Omental fat pad (tissue), 4 donors: ENCODE measurements around the gene KIFAP3. TPM values are rescaled to one million over a fixed set of nuclear protein-coding genes. Genes with fewer than 3 reads are reported as not detected.

ENCODE experiments used
- ATAC-seq: fragments of 150-250 bp; one replicate; pipeline ENCODE4 v1.9.1; 2016; ENCODE audit warnings: mild to moderate bottlenecking, moderate library complexity; ENCODE audit not compliant: low FRiP score
- DNase-seq: peaks from one replicate; pipeline ENCODE4 v3.0.0-alpha.2; 2019; ENCODE audit warnings: low spot score
- total RNA-seq, 4 donors: library from RNA; depleted of rRNA; stranded (reverse); fragments of >200 nt; gene quantifications; one replicate each; pipeline ENCODE4 v1.1.0, GENCODE V29; 2016
- TF ChIP-seq, protein P1 (sequence below), 3 donors: fragments of 450-650 bp; IDR thresholded peaks; one replicate each; pipeline ENCODE4 v1.5.1; 2016 to 2017; ENCODE audit warnings: antibody characterized with exemption in 3 of 3, mild to moderate bottlenecking in 3 of 3, moderate library complexity in 2 of 3

KIFAP3 gene
- total RNA-seq, 4 donors from 2014 or later = 20.5 to 34.0 (median 25.6) TPM

DNA sequence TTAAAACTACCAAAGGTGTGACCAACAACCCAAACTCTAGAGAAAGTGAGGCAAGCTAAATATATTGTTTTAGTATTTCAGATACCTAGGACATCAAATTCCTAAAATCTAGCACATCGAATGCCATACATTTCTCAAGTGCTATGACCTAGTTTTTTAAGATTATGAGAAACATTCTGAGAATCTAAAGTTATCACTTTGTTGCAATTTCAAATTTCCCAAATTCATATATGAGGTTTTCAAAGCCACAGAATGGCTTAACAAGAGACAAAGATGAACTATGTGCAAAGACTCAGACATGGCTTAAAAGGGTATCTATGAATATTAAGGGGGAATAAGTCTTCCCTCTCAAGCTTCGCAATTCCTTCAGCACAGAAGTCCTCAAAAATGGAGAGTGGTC, 187.6 kb downstream of the KIFAP3 start:
- DNase-seq (no peak), ATAC-seq (no peak)
- TF ChIP-seq, protein P1, sequence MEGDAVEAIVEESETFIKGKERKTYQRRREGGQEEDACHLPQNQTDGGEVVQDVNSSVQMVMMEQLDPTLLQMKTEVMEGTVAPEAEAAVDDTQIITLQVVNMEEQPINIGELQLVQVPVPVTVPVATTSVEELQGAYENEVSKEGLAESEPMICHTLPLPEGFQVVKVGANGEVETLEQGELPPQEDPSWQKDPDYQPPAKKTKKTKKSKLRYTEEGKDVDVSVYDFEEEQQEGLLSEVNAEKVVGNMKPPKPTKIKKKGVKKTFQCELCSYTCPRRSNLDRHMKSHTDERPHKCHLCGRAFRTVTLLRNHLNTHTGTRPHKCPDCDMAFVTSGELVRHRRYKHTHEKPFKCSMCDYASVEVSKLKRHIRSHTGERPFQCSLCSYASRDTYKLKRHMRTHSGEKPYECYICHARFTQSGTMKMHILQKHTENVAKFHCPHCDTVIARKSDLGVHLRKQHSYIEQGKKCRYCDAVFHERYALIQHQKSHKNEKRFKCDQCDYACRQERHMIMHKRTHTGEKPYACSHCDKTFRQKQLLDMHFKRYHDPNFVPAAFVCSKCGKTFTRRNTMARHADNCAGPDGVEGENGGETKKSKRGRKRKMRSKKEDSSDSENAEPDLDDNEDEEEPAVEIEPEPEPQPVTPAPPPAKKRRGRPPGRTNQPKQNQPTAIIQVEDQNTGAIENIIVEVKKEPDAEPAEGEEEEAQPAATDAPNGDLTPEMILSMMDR (IDR thresholded peaks at IDR 0.05) = no peak

GRCh38 chr1:169886422-169886821, 188.1 kb downstream of the KIFAP3 start:
- no peak for ATAC-seq
- TF ChIP-seq, protein P1 (IDR thresholded peaks at IDR 0.05) = no peak
- DNase-seq = no peak

DNA sequence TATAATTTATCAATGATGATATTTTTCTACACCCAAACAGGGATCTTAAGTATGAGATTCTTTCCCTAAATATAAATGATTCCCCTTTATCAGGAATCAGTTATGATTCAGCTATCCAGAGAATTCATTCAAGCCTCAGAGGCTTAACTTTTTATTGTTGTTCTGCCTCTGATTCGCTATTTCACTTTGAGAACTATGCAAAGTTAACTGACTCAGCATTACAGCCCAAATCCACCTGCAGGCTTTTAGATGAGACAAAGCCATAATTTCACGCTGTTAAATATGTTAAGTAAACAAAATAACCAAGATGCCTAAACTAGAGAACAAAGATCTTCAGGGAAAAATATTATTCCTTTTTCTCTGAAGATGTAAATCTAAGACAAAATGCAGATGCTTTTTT, 189.3 kb downstream of the KIFAP3 start:
- TF ChIP-seq, protein P1 (IDR thresholded peaks at IDR 0.05) = no peak
- ATAC-seq = no peak
- DNase-seq = no peak

DNA sequence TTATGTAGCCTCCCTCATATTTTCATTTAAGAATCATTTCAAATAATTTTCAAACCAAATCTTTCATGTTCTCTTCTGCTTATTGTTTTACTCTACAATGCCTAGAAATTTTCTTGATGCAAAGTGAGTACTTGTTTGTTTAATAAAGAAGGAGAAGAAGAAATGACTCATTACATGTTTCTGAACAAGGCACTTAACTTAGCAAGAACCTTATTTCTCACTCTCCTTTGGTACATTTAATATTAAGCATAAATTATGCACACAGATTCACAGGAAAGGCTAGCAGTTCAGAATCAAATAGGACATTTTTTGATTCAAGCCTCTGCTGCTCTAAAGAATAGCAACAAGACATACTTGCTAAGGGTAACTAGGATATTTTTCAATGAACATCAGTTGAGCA, 189.9 kb downstream of the KIFAP3 start:
- no peak for DNase-seq
- no peak for ATAC-seq
- TF ChIP-seq, protein P1 (IDR thresholded peaks at IDR 0.05) = no peak

DNA sequence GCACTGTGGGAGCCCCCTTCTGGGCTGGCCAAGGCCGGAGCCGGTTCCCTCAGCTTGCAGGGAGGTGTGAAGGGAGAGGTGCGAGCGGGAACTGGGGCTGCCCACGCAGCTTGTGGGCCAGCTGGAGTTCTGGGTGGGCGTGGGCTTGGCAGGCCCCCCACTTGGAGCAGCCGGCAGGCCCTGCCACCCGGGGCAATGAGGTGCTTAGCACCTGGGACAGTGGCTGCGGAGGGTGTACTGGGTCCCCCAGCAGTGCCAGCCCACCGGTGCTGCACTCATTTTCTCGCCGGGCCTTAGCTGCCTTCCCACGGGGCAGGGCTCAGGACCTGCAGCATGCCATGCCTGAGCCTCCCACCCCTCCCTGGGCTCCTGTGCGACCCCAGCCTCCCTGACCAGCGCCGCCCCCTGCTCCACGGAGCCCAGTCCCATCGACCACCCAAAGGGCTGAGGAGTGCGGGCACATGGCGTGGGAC, 192.4 kb downstream of the KIFAP3 start:
- TF ChIP-seq, protein P1 (IDR thresholded peaks at IDR 0.05) = no peak
- no peak for DNase-seq
- no peak for ATAC-seq

GRCh38 chr1:169879034-169879840, 195.3 kb downstream of the KIFAP3 start:
- ATAC-seq = no peak
- TF ChIP-seq, protein P1 (IDR thresholded peaks at IDR 0.05) = no peak
- no peak for DNase-seq

GRCh38 chr1:169878498-169878897, 196.0 kb downstream of the KIFAP3 start:
- TF ChIP-seq, protein P1 (IDR thresholded peaks at IDR 0.05) = no peak
- DNase-seq = no peak
- no peak for ATAC-seq
